NT2/D1 (cell line): ENCODE results near the gene DCC.

ENCODE experiments used
- SUZ12 ChIP-seq: IDR thresholded peaks from 2 replicates; pipeline ENCODE4 v1.6.1; 2011; ENCODE audit not compliant: insufficient read length, insufficient read depth; ENCODE audit errors: extremely low read depth
- YY1 ChIP-seq: IDR thresholded peaks from 2 replicates; pipeline ENCODE4 v1.6.1; 2011; ENCODE audit not compliant: insufficient read length, insufficient read depth
- ZNF274 ChIP-seq: IDR thresholded peaks from 2 replicates; pipeline ENCODE4 v1.6.1; 2011; ENCODE audit warnings: mild to moderate bottlenecking, low read depth, low read length

- no peak for TF ChIP-seq ZNF274
- no peak for TF ChIP-seq YY1
- TF ChIP-seq SUZ12, result no peak
These were observed 345.3 kb downstream of the DCC start for GRCh38 chr18:52685316-52685715.
